HepG2 (cell line): ENCODE results near the gene CLPSL2. TPM values are rescaled to one million over a fixed set of nuclear protein-coding genes. Genes with fewer than 3 reads are reported as not detected.

Experiments used
- CREM ChIP-seq, 2 experiments: sonication (generic) in 1 of 2; formaldehyde crosslinking in 1 of 2; IDR thresholded peaks; 2 replicates each; pipeline versions ENCODE4 v1.4.0 to v1.6.1; 2016 to 2020; ENCODE audit warnings: antibody characterized with exemption in 1 of 2, mild to moderate bottlenecking in 1 of 2, missing genetic modification reagents in 1 of 2
- MZF1 ChIP-seq: sonication (generic); formaldehyde crosslinking; IDR thresholded peaks from 2 replicates; pipeline ENCODE4 v1.8.1; 2023; ENCODE audit warnings: mild to moderate bottlenecking, missing genetic modification reagents, borderline replicate concordance
- RAD51 ChIP-seq: fragments of 450-650 bp; IDR thresholded peaks from 2 replicates; pipeline ENCODE4 v1.6.1; 2016; ENCODE audit warnings: borderline replicate concordance
- ZNF143 ChIP-seq: sonication (generic); formaldehyde crosslinking; IDR thresholded peaks from 2 replicates; pipeline ENCODE4 v1.4.0; 2020; ENCODE audit warnings: missing genetic modification reagents
- ZNF431 ChIP-seq: sonication (generic); formaldehyde crosslinking; IDR thresholded peaks from 2 replicates; pipeline ENCODE4 v1.9.0; 2022; ENCODE audit warnings: missing genetic modification reagents, low read depth, mild to moderate bottlenecking, borderline replicate concordance
- ZNF768 ChIP-seq: sonication (generic); formaldehyde crosslinking; IDR thresholded peaks from 2 replicates; pipeline ENCODE4 v1.4.0; 2020; ENCODE audit warnings: missing genetic modification reagents
- ZNF883 ChIP-seq: sonication (generic); formaldehyde crosslinking; IDR thresholded peaks from 2 replicates; pipeline ENCODE4 v1.5.1; 2020; ENCODE audit warnings: mild to moderate bottlenecking, missing genetic modification reagents; ENCODE audit errors: not compliant biosample characterization
- polyA plus RNA-seq, 8 experiments: library from polyadenylated mRNA; depleted of rRNA in 3 of 8; stranded (reverse) in 7 of 8; unstranded in 1 of 8; fragments of >200 nt; fragmentation: Illumina TruSeq in 4 of 8; extraction: Trizol in 4 of 8; gene quantifications; 2 replicates each; pipeline versions ENCODE4 v1.2.1 to v1.2.3, GENCODE V29; 2011 to 2016; ENCODE audit warnings: low read depth in 4 of 8, missing spikeins in 1 of 8, mixed read lengths in 1 of 8; ENCODE audit not compliant: insufficient read depth in 1 of 8
- total RNA-seq, 5 experiments: library from RNA; depleted of rRNA; stranded (reverse); fragments of >200 nt; fragmentation: Illumina TruSeq; extraction: Trizol; gene quantifications; 2 replicates each; pipeline ENCODE4 v1.2.3, GENCODE V29; 2016; ENCODE audit warnings: low read depth in 1 of 5
- TF ChIP-seq, protein P1 (sequence below): sonication (generic); formaldehyde crosslinking; IDR thresholded peaks from 2 replicates; pipeline ENCODE4 v1.4.0; 2020; ENCODE audit warnings: missing genetic modification reagents
- TF ChIP-seq, protein P2 (sequence below): sonication (generic); formaldehyde crosslinking; IDR thresholded peaks from 2 replicates; pipeline ENCODE4 v1.8.1; 2023; ENCODE audit warnings: mild to moderate bottlenecking, inconsistent platforms, moderate library complexity, missing genetic modification reagents, borderline replicate concordance
- TF ChIP-seq, protein P3 (sequence below): sonication (generic); formaldehyde crosslinking; IDR thresholded peaks from 2 replicates; pipeline ENCODE4 v1.5.1; 2020; ENCODE audit warnings: mild to moderate bottlenecking, missing genetic modification reagents, borderline replicate concordance
- TF ChIP-seq, protein P4 (sequence below): sonication (generic); formaldehyde crosslinking; IDR thresholded peaks from one replicate; pipeline ENCODE4 v1.5.1; 2020; ENCODE audit warnings: mild to moderate bottlenecking, missing genetic modification reagents; ENCODE audit errors: not compliant biosample characterization

CLPSL2 gene
- total and polyA plus RNA-seq, 2 of the 13 experiments (the other 11 are each of a cell fraction or from before 2014, with no cell fraction given): not detected

- TF ChIP-seq ZNF768: no peak
- no peak for TF ChIP-seq CREM (IDR thresholded peaks at IDR 0.05)
- TF ChIP-seq CREM (CRISPR knock-in tag; IDR thresholded peaks at IDR 0.05): no peak
- TF ChIP-seq MZF1: no peak
- TF ChIP-seq, protein P1, sequence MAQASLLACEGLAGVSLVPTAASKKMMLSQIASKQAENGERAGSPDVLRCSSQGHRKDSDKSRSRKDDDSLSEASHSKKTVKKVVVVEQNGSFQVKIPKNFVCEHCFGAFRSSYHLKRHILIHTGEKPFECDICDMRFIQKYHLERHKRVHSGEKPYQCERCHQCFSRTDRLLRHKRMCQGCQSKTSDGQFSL: no peak
- TF ChIP-seq ZNF143 (CRISPR knock-in tag): peak; percentile 38; the same call in 1 of the 2 replicates
- TF ChIP-seq, protein P2, sequence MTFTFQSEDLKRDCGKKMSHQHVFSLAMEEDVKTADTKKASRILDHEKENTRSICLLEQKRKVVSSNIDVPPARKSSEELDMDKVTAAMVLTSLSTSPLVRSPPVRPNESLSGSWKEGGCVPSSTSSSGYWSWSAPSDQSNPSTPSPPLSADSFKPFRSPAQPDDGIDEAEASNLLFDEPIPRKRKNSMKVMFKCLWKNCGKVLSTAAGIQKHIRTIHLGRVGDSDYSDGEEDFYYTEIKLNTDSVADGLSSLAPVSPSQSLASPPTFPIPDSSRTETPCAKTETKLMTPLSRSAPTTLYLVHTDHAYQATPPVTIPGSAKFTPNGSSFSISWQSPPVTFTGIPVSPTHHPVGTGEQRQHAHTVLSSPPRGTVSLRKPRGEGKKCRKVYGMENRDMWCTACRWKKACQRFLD (CRISPR knock-in tag): peak; percentile 91; the same call in 1 of the 2 replicates
- TF ChIP-seq, protein P3, sequence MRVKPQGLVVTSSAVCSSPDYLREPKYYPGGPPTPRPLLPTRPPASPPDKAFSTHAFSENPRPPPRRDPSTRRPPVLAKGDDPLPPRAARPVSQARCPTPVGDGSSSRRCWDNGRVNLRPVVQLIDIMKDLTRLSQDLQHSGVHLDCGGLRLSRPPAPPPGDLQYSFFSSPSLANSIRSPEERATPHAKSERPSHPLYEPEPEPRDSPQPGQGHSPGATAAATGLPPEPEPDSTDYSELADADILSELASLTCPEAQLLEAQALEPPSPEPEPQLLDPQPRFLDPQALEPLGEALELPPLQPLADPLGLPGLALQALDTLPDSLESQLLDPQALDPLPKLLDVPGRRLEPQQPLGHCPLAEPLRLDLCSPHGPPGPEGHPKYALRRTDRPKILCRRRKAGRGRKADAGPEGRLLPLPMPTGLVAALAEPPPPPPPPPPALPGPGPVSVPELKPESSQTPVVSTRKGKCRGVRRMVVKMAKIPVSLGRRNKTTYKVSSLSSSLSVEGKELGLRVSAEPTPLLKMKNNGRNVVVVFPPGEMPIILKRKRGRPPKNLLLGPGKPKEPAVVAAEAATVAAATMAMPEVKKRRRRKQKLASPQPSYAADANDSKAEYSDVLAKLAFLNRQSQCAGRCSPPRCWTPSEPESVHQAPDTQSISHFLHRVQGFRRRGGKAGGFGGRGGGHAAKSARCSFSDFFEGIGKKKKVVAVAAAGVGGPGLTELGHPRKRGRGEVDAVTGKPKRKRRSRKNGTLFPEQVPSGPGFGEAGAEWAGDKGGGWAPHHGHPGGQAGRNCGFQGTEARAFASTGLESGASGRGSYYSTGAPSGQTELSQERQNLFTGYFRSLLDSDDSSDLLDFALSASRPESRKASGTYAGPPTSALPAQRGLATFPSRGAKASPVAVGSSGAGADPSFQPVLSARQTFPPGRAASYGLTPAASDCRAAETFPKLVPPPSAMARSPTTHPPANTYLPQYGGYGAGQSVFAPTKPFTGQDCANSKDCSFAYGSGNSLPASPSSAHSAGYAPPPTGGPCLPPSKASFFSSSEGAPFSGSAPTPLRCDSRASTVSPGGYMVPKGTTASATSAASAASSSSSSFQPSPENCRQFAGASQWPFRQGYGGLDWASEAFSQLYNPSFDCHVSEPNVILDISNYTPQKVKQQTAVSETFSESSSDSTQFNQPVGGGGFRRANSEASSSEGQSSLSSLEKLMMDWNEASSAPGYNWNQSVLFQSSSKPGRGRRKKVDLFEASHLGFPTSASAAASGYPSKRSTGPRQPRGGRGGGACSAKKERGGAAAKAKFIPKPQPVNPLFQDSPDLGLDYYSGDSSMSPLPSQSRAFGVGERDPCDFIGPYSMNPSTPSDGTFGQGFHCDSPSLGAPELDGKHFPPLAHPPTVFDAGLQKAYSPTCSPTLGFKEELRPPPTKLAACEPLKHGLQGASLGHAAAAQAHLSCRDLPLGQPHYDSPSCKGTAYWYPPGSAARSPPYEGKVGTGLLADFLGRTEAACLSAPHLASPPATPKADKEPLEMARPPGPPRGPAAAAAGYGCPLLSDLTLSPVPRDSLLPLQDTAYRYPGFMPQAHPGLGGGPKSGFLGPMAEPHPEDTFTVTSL (CRISPR knock-in tag): no peak
- TF ChIP-seq, protein P4, sequence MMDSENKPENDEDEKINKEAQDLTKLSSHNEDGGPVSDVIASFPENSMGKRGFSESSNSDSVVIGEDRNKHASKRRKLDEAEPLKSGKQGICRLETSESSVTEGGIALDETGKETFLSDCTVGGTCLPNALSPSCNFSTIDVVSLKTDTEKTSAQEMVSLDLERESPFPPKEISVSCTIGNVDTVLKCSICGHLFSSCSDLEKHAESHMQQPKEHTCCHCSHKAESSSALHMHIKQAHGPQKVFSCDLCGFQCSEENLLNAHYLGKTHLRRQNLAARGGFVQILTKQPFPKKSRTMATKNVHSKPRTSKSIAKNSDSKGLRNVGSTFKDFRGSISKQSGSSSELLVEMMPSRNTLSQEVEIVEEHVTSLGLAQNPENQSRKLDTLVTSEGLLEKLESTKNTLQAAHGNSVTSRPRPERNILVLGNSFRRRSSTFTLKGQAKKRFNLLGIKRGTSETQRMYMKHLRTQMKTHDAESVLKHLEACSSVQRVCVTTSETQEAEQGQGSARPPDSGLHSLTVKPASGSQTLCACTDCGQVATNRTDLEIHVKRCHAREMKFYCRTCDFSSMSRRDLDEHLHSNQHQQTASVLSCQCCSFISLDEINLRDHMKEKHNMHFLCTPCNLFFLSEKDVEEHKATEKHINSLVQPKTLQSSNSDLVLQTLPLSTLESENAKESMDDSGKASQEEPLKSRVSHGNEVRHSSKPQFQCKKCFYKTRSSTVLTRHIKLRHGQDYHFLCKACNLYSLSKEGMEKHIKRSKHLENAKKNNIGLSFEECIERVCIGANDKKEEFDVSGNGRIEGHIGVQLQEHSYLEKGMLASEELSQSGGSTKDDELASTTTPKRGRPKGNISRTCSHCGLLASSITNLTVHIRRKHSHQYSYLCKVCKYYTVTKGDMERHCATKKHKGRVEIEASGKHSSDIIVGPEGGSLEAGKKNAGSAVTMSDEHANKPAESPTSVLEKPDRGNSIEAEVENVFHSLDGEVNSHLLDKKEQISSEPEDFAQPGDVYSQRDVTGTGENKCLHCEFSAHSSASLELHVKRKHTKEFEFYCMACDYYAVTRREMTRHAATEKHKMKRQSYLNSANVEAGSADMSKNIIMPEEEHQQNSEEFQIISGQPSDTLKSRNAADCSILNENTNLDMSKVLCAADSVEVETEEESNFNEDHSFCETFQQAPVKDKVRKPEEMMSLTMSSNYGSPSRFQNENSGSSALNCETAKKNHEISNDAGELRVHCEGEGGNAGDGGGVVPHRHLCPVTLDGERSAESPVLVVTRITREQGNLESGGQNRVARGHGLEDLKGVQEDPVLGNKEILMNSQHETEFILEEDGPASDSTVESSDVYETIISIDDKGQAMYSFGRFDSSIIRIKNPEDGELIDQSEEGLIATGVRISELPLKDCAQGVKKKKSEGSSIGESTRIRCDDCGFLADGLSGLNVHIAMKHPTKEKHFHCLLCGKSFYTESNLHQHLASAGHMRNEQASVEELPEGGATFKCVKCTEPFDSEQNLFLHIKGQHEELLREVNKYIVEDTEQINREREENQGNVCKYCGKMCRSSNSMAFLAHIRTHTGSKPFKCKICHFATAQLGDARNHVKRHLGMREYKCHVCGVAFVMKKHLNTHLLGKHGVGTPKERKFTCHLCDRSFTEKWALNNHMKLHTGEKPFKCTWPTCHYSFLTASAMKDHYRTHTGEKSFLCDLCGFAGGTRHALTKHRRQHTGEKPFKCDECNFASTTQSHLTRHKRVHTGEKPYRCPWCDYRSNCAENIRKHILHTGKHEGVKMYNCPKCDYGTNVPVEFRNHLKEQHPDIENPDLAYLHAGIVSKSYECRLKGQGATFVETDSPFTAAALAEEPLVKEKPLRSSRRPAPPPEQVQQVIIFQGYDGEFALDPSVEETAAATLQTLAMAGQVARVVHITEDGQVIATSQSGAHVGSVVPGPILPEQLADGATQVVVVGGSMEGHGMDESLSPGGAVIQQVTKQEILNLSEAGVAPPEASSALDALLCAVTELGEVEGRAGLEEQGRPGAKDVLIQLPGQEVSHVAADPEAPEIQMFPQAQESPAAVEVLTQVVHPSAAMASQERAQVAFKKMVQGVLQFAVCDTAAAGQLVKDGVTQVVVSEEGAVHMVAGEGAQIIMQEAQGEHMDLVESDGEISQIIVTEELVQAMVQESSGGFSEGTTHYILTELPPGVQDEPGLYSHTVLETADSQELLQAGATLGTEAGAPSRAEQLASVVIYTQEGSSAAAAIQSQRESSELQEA (CRISPR knock-in tag): no peak
- 0 out of 2 replicates have a peak, but pooled peaks have one; percentile 56 for TF ChIP-seq ZNF431
- no peak for TF ChIP-seq RAD51
- TF ChIP-seq ZNF883 (CRISPR knock-in tag): no peak
Measured at GRCh38 chr6:35727935-35728682, 48.3 kb upstream of the CLPSL2 start (continued).
